ENCODE data around the gene TSHR.
A peak's percentile ranks its signal among the peaks of the same experiment; 100 is the strongest.
"Not testable (repeated sequence)": the region's sequence is repeated elsewhere in the genome, so short reads cannot be mapped to it uniquely, and the experiment has no call there.

TSHR gene

GRCh38 chr14:81004575-81004974 is 49.2 kb downstream of the TSHR start:
- DNase-seq: no peak

- DNase-seq: no peak
These were observed 50.3 kb downstream of the TSHR start for GRCh38 chr14:81005540-81006228.

- no peak for DNase-seq
These were observed 50.8 kb downstream of the TSHR start for GRCh38 chr14:81006266-81006665.

GRCh38 chr14:81007131-81007530 is 51.7 kb downstream of the TSHR start:
- DNase-seq: no peak

GRCh38 chr14:81009346-81009745 is 53.9 kb downstream of the TSHR start:
- DNase-seq: no peak

- DNase-seq: no peak
These were observed 62.8 kb downstream of the TSHR start for GRCh38 chr14:81018251-81018650.

GRCh38 chr14:81018684-81019083 is 63.3 kb downstream of the TSHR start:
- DNase-seq: no peak

- not testable (repeated sequence) for DNase-seq
These were observed 63.7 kb downstream of the TSHR start for GRCh38 chr14:81019113-81019512.

GRCh38 chr14:81023095-81023710 is 67.8 kb downstream of the TSHR start:
- DNase-seq: no peak

GRCh38 chr14:81028461-81028860 is 73.0 kb downstream of the TSHR start:
- DNase-seq: no peak

GRCh38 chr14:81031488-81031887 is 76.1 kb downstream of the TSHR start:
- no peak for DNase-seq

GRCh38 chr14:81033698-81034240 is 78.3 kb downstream of the TSHR start:
- no peak for DNase-seq

- no peak for DNase-seq
These were observed 87.0 kb downstream of the TSHR start for GRCh38 chr14:81042438-81042837.

- no peak for DNase-seq
These were observed 96.1 kb downstream of the TSHR start for GRCh38 chr14:81051547-81051946.

GRCh38 chr14:81054057-81054456 is 98.6 kb downstream of the TSHR start:
- not testable (repeated sequence) for DNase-seq

GRCh38 chr14:81055971-81056370 is 100.5 kb downstream of the TSHR start:
- no peak for DNase-seq

- DNase-seq: no peak
These were observed 107.0 kb downstream of the TSHR start for GRCh38 chr14:81062380-81062779.

- peak; percentile 5 for DNase-seq
These were observed 107.4 kb downstream of the TSHR start for GRCh38 chr14:81062816-81063215.

- no peak for DNase-seq
These were observed 111.3 kb downstream of the TSHR start for GRCh38 chr14:81066672-81067071.

GRCh38 chr14:81067156-81067555 is 111.7 kb downstream of the TSHR start:
- no peak for DNase-seq

- DNase-seq: no peak
These were observed 112.9 kb downstream of the TSHR start for GRCh38 chr14:81068176-81068782.

- DNase-seq: no peak
These were observed 115.1 kb downstream of the TSHR start for GRCh38 chr14:81070511-81070910.

GRCh38 chr14:81085596-81085995 is 130.2 kb downstream of the TSHR start:
- DNase-seq: no peak

GRCh38 chr14:81087230-81087629 is 131.8 kb downstream of the TSHR start:
- no peak for DNase-seq
